Measurements from ENCODE around the gene KIAA0825. TPM values are rescaled to one million over a fixed set of nuclear protein-coding genes. Genes with fewer than 3 reads are reported as not detected.

The KIAA0825 gene
- total RNA-seq, 4 donors from 2014 or later: 4.1 to 8.2 (median 5.6) TPM

DNA sequence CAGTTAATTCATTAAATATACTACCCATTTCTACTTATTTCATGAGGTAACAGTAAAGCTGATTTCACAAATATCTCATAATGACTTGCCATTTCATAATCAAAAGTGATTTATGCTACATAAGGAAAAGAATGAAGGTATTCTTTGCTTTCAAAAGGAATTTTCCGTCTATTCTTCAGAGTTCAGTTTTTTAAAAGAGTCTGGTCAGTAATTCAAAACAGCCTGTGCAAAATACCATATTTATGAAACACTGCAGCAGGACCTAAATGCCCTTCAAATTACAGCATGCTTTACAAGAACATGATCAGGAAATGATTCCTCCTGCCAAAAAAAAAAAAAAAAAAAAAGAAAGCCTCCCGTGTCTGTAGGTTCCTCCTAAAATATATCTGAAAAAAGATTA, 154.7 kb downstream of the KIAA0825 start:
- Histone ChIP-seq H3K36me3 (no peaks in the 10 kb centered on the region), H3K27me3 (no peaks in the 10 kb centered on the region), H3K9me3 (no peaks in the 10 kb centered on the region), H3K27ac (no peak overlapping the region), H3K4me1 (no peaks in the 10 kb centered on the region), H3K4me3 (no peak overlapping the region)
- no peak for DNase-seq
- TF ChIP-seq POLR2A (IDR thresholded peaks at IDR 0.05) (no peak), CTCF (IDR thresholded peaks at IDR 0.05) (no peak)

- Histone ChIP-seq H3K27me3 (no peaks in the 10 kb centered on the region), H3K36me3 (no peaks in the 10 kb centered on the region), H3K27ac (no peak overlapping the region), H3K4me3 (no peak overlapping the region), H3K4me1 (no peaks in the 10 kb centered on the region), H3K9me3 (no peaks in the 10 kb centered on the region)
- TF ChIP-seq CTCF (IDR thresholded peaks at IDR 0.05) (no peak), POLR2A (IDR thresholded peaks at IDR 0.05) (no peak)
- DNase-seq: no peak
These were observed 157.3 kb downstream of the KIAA0825 start for GRCh38 chr5:94461131-94461530.

- Histone ChIP-seq H3K4me3 (no peak overlapping the region), H3K27ac (no peak overlapping the region), H3K9me3 (no peaks in the 10 kb centered on the region), H3K36me3 (no peaks in the 10 kb centered on the region), H3K27me3 (no peaks in the 10 kb centered on the region), H3K4me1 (no peaks in the 10 kb centered on the region)
- no peak for TF ChIP-seq POLR2A (IDR thresholded peaks at IDR 0.05)
- TF ChIP-seq CTCF (IDR thresholded peaks at IDR 0.05): no peak
- no peak for DNase-seq
These were observed 158.5 kb downstream of the KIAA0825 start for GRCh38 chr5:94459915-94460314.

DNA sequence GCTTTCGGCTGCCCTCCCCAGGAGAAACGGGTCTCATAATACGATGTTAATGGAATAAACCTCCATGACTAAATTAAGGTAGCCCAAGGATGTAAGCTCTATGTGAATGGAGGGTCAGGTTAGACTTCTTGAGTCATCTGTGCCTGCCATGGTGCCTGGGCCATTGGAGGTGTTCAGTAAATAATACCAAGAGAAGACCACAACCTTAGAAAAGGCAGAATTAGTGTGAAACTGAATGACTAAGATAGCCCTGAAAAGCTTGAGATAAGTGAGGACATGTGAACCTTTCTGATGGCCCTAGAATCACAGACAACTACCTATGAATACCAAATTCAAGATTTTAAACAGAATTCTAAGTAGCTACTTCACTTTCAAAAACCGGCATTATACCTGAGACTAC, 160.6 kb downstream of the KIAA0825 start:
- no peak for DNase-seq
- Histone ChIP-seq H3K4me3 (no peak overlapping the region), H3K36me3 (no peaks in the 10 kb centered on the region), H3K27me3 (no peaks in the 10 kb centered on the region), H3K9me3 (no peaks in the 10 kb centered on the region), H3K27ac (no peak overlapping the region), H3K4me1 (no peaks in the 10 kb centered on the region)
- TF ChIP-seq CTCF (IDR thresholded peaks at IDR 0.05): no peak
- no peak for TF ChIP-seq POLR2A (IDR thresholded peaks at IDR 0.05)

DNA sequence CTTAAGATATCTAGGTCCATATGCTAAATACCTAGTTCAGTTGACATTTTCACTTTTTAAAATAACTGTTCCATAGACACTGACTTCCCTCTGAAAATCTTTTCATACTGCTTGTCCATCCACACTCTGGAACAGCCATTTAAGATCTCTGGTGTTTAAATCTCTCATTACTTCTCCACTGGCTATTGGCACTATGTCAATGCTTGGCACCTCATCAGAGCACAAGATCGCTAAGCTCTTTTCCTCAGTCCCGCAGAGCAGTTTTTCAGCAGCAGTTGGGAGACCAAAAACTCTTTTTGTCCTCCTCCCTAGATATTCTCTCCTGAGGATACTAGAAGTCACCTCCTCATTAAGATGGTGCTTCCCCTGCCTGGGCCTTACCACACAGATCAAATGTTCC, 172.7 kb downstream of the KIAA0825 start:
- TF ChIP-seq POLR2A (IDR thresholded peaks at IDR 0.05): no peak
- no peak for TF ChIP-seq CTCF (IDR thresholded peaks at IDR 0.05)
- H3K27ac ChIP-seq: no peak overlapping the region
- no peaks in the 10 kb centered on the region for H3K9me3 ChIP-seq
- no peaks in the 10 kb centered on the region for H3K27me3 ChIP-seq
- no peak for DNase-seq
- H3K4me3 ChIP-seq: no peak overlapping the region
- H3K4me1 ChIP-seq: no peaks in the 10 kb centered on the region
- no peaks in the 10 kb centered on the region for H3K36me3 ChIP-seq

GRCh38 chr5:94442991-94443390, 175.4 kb downstream of the KIAA0825 start:
- no peaks in the 10 kb centered on the region for H3K9me3 ChIP-seq
- no peaks in the 10 kb centered on the region for H3K4me1 ChIP-seq
- H3K27ac ChIP-seq: no peak overlapping the region
- H3K36me3 ChIP-seq: no peaks in the 10 kb centered on the region
- DNase-seq: no peak
- no peaks in the 10 kb centered on the region for H3K27me3 ChIP-seq
- TF ChIP-seq POLR2A (IDR thresholded peaks at IDR 0.05): no peak
- no peak for TF ChIP-seq CTCF (IDR thresholded peaks at IDR 0.05)
- no peak overlapping the region for H3K4me3 ChIP-seq

All from Peyer's patch (tissue), 4 donors.